OCI-LY1 (cell line): Measurements from ENCODE around the gene PKNOX2.

ENCODE experiments used
- EZH2 ChIP-seq: fragments of 200-600 bp; sonication (generic), shearing (Covaris generic); IDR thresholded peaks from 2 replicates; pipeline ENCODE4 v1.8.0; 2017; ENCODE audit warnings: borderline replicate concordance, mixed run types, mild to moderate bottlenecking, antibody characterized with exemption, low read length, moderate library complexity, mixed read lengths
- TF ChIP-seq, protein P1 (sequence below): fragments of 200-600 bp; sonication (generic), shearing (Covaris generic); IDR thresholded peaks from 2 replicates; pipeline ENCODE4 v1.5.1; 2017; ENCODE audit warnings: mild to moderate bottlenecking, antibody characterized with exemption, low read length, moderate library complexity, mixed read lengths

DNA sequence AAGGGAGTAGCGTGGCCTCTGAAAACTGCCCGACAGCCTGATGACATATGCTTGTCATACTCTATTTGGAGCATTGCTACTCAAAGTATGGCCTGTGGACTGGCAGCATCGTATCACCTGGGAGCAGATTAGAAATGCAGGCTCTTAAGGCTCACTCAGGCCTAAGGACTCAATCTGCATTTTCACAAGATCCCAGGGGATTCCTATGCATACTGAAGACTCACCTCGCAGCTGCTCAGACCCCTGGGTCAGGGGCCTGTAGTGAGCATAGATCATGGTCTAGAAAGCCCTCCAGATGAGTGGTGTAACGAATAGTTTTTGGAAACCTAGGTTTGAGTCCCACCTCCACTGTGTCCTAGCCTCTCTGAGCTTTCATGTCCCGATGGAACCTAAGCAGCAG is 205.3 kb downstream of the PKNOX2 start:
- TF ChIP-seq, protein P1, sequence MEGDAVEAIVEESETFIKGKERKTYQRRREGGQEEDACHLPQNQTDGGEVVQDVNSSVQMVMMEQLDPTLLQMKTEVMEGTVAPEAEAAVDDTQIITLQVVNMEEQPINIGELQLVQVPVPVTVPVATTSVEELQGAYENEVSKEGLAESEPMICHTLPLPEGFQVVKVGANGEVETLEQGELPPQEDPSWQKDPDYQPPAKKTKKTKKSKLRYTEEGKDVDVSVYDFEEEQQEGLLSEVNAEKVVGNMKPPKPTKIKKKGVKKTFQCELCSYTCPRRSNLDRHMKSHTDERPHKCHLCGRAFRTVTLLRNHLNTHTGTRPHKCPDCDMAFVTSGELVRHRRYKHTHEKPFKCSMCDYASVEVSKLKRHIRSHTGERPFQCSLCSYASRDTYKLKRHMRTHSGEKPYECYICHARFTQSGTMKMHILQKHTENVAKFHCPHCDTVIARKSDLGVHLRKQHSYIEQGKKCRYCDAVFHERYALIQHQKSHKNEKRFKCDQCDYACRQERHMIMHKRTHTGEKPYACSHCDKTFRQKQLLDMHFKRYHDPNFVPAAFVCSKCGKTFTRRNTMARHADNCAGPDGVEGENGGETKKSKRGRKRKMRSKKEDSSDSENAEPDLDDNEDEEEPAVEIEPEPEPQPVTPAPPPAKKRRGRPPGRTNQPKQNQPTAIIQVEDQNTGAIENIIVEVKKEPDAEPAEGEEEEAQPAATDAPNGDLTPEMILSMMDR, result no peak
- no peak for TF ChIP-seq EZH2
